Parathyroid adenoma (tissue), 2 donors: ENCODE data around the gene C10orf53.

Source experiments
- H2AFZ ChIP-seq: fragments of 300-600 bp; sonication (generic); one replicate; pipeline ENCODE4 v1.7.0; 2017; ENCODE audit warnings: antibody characterized with exemption, mild to moderate bottlenecking
- H3K27ac ChIP-seq: fragments of 300-600 bp; sonication (generic); one replicate; pipeline ENCODE4 v1.7.0; 2017
- H3K27me3 ChIP-seq: fragments of 300-600 bp; sonication (generic); one replicate; pipeline ENCODE4 v1.7.0; 2017; ENCODE audit warnings: low read length; ENCODE audit not compliant: control insufficient read depth, insufficient read depth
- H3K36me3 ChIP-seq: fragments of 300-600 bp; sonication (generic); one replicate; pipeline ENCODE4 v1.7.0; 2017; ENCODE audit warnings: low read length; ENCODE audit not compliant: control insufficient read depth, insufficient read depth
- H3K4me1 ChIP-seq: fragments of 300-600 bp; sonication (generic); one replicate; pipeline ENCODE4 v1.7.0; 2017; ENCODE audit warnings: control low read depth
- H3K4me2 ChIP-seq: fragments of 300-600 bp; sonication (generic); one replicate; pipeline ENCODE4 v1.7.0; 2017; ENCODE audit warnings: low read length
- H3K4me3 ChIP-seq: fragments of 300-600 bp; sonication (generic); one replicate; pipeline ENCODE4 v1.7.0; 2017; ENCODE audit warnings: low read depth, low read length
- H3K79me2 ChIP-seq: fragments of 300-600 bp; sonication (generic); one replicate; pipeline ENCODE4 v1.7.0; 2017; ENCODE audit warnings: control low read depth
- H3K9ac ChIP-seq: fragments of 300-600 bp; sonication (generic); one replicate; pipeline ENCODE4 v1.7.0; 2017; ENCODE audit warnings: mild to moderate bottlenecking
- H3K9me3 ChIP-seq: fragments of 300-600 bp; sonication (generic); one replicate; pipeline ENCODE4 v1.7.0; 2017; ENCODE audit warnings: low read length; ENCODE audit not compliant: control insufficient read depth
- CTCF ChIP-seq: fragments of 300-600 bp; sonication (generic); IDR thresholded peaks from one replicate; pipeline ENCODE4 v1.7.0; 2017; ENCODE audit warnings: antibody characterized with exemption, mild to moderate bottlenecking
- donor health status: primary hyperparathyroidism.

C10orf53 gene

GRCh38 chr10:49645417-49645816 is 34.0 kb upstream of the C10orf53 start:
- no peak overlapping the region for H3K27ac ChIP-seq
- H3K4me2 ChIP-seq: no peak overlapping the region
- no peak for TF ChIP-seq CTCF
- H2AFZ ChIP-seq: no peak overlapping the region
- no peaks in the 10 kb centered on the region for H3K4me1 ChIP-seq
- H3K27me3 ChIP-seq: no peaks in the 10 kb centered on the region
- no peak overlapping the region for H3K9ac ChIP-seq
- H3K9me3 ChIP-seq: no peaks in the 10 kb centered on the region
- no peaks in the 10 kb centered on the region for H3K36me3 ChIP-seq
- no peak overlapping the region for H3K4me3 ChIP-seq
- no peaks in the 10 kb centered on the region for H3K79me2 ChIP-seq

- H3K9me3 ChIP-seq: no peaks in the 10 kb centered on the region
- H2AFZ ChIP-seq: no peak overlapping the region
- no peak overlapping the region for H3K9ac ChIP-seq
- H3K27ac ChIP-seq: no peak overlapping the region
- no peaks in the 10 kb centered on the region for H3K27me3 ChIP-seq
- H3K4me1 ChIP-seq: no peaks in the 10 kb centered on the region
- no peaks in the 10 kb centered on the region for H3K79me2 ChIP-seq
- H3K36me3 ChIP-seq: no peaks in the 10 kb centered on the region
- TF ChIP-seq CTCF: no peak
- no peak overlapping the region for H3K4me2 ChIP-seq
- no peak overlapping the region for H3K4me3 ChIP-seq
Measured at GRCh38 chr10:49645871-49646870, 33.3 kb upstream of the C10orf53 start.

GRCh38 chr10:49647554-49647953 is 31.9 kb upstream of the C10orf53 start:
- H3K79me2 ChIP-seq: no peaks in the 10 kb centered on the region
- no peak overlapping the region for H2AFZ ChIP-seq
- no peaks in the 10 kb centered on the region for H3K27me3 ChIP-seq
- H3K4me1 ChIP-seq: no peaks in the 10 kb centered on the region
- H3K4me2 ChIP-seq: no peak overlapping the region
- H3K9me3 ChIP-seq: no peaks in the 10 kb centered on the region
- H3K9ac ChIP-seq: no peak overlapping the region
- no peak overlapping the region for H3K4me3 ChIP-seq
- no peak overlapping the region for H3K27ac ChIP-seq
- H3K36me3 ChIP-seq: no peaks in the 10 kb centered on the region
- no peak for TF ChIP-seq CTCF

- Histone ChIP-seq H3K4me2 (no peak overlapping the region), H3K27me3 (no peaks in the 10 kb centered on the region), H3K36me3 (no peaks in the 10 kb centered on the region), H3K9me3 (no peaks in the 10 kb centered on the region), H3K4me3 (no peak overlapping the region), H3K79me2 (no peaks in the 10 kb centered on the region), H3K4me1 (no peaks in the 10 kb centered on the region), H3K9ac (no peak overlapping the region), H2AFZ (no peak overlapping the region), H3K27ac (no peak overlapping the region)
- no peak for TF ChIP-seq CTCF
Measured at GRCh38 chr10:49647985-49648795, 31.3 kb upstream of the C10orf53 start.
